HepG2 (cell line): ENCODE results near the gene SPP1. TPM values are rescaled to one million over a fixed set of nuclear protein-coding genes. Genes with fewer than 3 reads are reported as not detected.

Experiments used
- ATAC-seq: fragments of 200-7000 bp; cut with Tn5 transposase; 3 replicates; pipeline ENCODE4 v1.9.1; 2020; ENCODE audit warnings: mild to moderate bottlenecking, moderate library complexity
- BruUV-seq: library from RNA; stranded (reverse); fragments of 400-500 nt; replicated peaks from 2 replicates; lab custom pipeline; 2021; lab: Mats Ljungman, UMichigan
- CTCF ChIA-PET: fragments of 300-600 bp; formaldehyde crosslinking; extraction: SDS; loops from one replicate; lab custom pipeline; 2021; ENCODE audit warnings: low total read pairs, inconsistent platforms, low intra/inter-chr PET ratio; lab: Yijun Ruan, JAX
- POLR2A ChIA-PET: fragments of 350-600 bp; sonication (Branson Sonifier 250); formaldehyde crosslinking; loops from one replicate; lab custom pipeline; 2020; ENCODE audit warnings: antibody characterized with exemption, inconsistent platforms; lab: Yijun Ruan, JAX
- DNase-seq: peaks from one replicate; pipeline ENCODE4 v3.0.0-alpha.2; 2015; ENCODE audit warnings: low spot score
- FAIRE-seq: peaks from 3 replicates; lab custom pipeline; 2011; peaks lifted over from hg19 to GRCh38; lab: Jason Lieb, UNC
- H2AFZ ChIP-seq: one replicate; pipeline ENCODE4 v1.6.1; 2011; ENCODE audit warnings: low read length, inconsistent platforms
- H3K27ac ChIP-seq: fragments of 300-600 bp; 3 replicates; pipeline ENCODE4 v1.8.0; 2011; ENCODE audit warnings: mixed run types, mild to moderate bottlenecking, mixed read lengths, low read length, inconsistent platforms; ENCODE audit not compliant: insufficient read depth; ENCODE audit errors: extremely low read length
- H3K27me3 ChIP-seq, 2 experiments: fragments of 200-600 bp in 1 of 2; 2 replicates in 1 of 2; 3 replicates in 1 of 2; pipeline versions ENCODE4 v1.6.0 to v1.8.0; 2011; ENCODE audit warnings: low read length in 2 of 2, mild to moderate bottlenecking in 2 of 2, moderate library complexity in 2 of 2, inconsistent platforms in 1 of 2; ENCODE audit not compliant: insufficient read depth in 2 of 2, control insufficient read depth in 1 of 2
- H3K36me3 ChIP-seq, 2 experiments: fragments of 200-600 bp in 1 of 2; replicated peaks in 1 of 2; 2 replicates in 1 of 2; 3 replicates in 1 of 2; pipeline versions ENCODE4 v1.5.1 to v1.8.0; 2011; ENCODE audit warnings: low read length in 2 of 2, inconsistent platforms in 1 of 2; ENCODE audit not compliant: insufficient read depth in 2 of 2, control insufficient read depth in 1 of 2
- H3K4me1 ChIP-seq: 2 replicates; pipeline ENCODE4 v1.5.1; 2012; ENCODE audit warnings: low read length, inconsistent platforms; ENCODE audit not compliant: insufficient read depth
- H3K4me2 ChIP-seq: 2 replicates; pipeline ENCODE4 v1.6.0; 2011; ENCODE audit warnings: low read depth, low read length, inconsistent platforms
- H3K4me3 ChIP-seq, 3 experiments: fragments of 200-600 bp in 1 of 3; sonication (generic), shearing (Covaris generic) in 1 of 3; replicated peaks in 1 of 3; 2 replicates each; pipeline ENCODE4 v1.5.1; 2011 to 2016; ENCODE audit warnings: low read length in 3 of 3, inconsistent platforms in 2 of 3, low read depth in 2 of 3, mild to moderate bottlenecking in 2 of 3, control low read depth in 1 of 3, mixed read lengths in 1 of 3; ENCODE audit not compliant: insufficient read depth in 1 of 3
- H3K79me2 ChIP-seq: one replicate; pipeline ENCODE4 v1.6.1; 2011; ENCODE audit warnings: low read length, inconsistent platforms; ENCODE audit not compliant: insufficient read depth
- H3K9ac ChIP-seq: 2 replicates; pipeline ENCODE4 v1.6.0; 2011; ENCODE audit warnings: mild to moderate bottlenecking, low read depth, low read length, inconsistent platforms; ENCODE audit not compliant: insufficient read depth
- H3K9me3 ChIP-seq: 2 replicates; pipeline ENCODE4 v1.5.1; 2012; ENCODE audit warnings: mild to moderate bottlenecking, low read length
- H4K20me1 ChIP-seq: 2 replicates; pipeline ENCODE4 v1.6.0; 2011; ENCODE audit warnings: inconsistent platforms, mild to moderate bottlenecking, low read length, moderate library complexity; ENCODE audit not compliant: insufficient read depth
- HMG20B ChIP-seq: conservative IDR thresholded peaks from 2 replicates; pipeline ENCODE4 v1.6.1; 2016; ENCODE audit warnings: missing genetic modification reagents, missing compliant biosample characterization
- NAIF1 ChIP-seq: sonication (generic); formaldehyde crosslinking; IDR thresholded peaks from 2 replicates; pipeline ENCODE4 v1.5.0; 2020; ENCODE audit warnings: mild to moderate bottlenecking, missing genetic modification reagents, borderline replicate concordance
- PTBP1 ChIP-seq: fragments of 200-400 bp; formaldehyde crosslinking; IDR thresholded peaks from 2 replicates; pipeline ENCODE4 v1.6.1; 2018; ENCODE audit warnings: low read length, low read depth; ENCODE audit not compliant: poor library complexity, severe bottlenecking
- SIX4 ChIP-seq: sonication (generic); formaldehyde crosslinking; IDR thresholded peaks from 2 replicates; pipeline ENCODE4 v1.4.0; 2020; ENCODE audit warnings: missing genetic modification reagents
- SRSF1 ChIP-seq: fragments of 200-400 bp; formaldehyde crosslinking; optimal IDR thresholded peaks from 2 replicates; pipeline ENCODE3; 2017; ENCODE audit warnings: mild to moderate bottlenecking, low read depth, low read length, moderate library complexity
- YEATS2 ChIP-seq: sonication (generic); formaldehyde crosslinking; IDR thresholded peaks from 2 replicates; pipeline ENCODE4 v1.4.0; 2020; ENCODE audit warnings: missing genetic modification reagents, borderline replicate concordance
- ZBTB3 ChIP-seq: sonication (generic); formaldehyde crosslinking; IDR thresholded peaks from 2 replicates; pipeline ENCODE4 v1.4.0; 2020; ENCODE audit warnings: low read depth, mild to moderate bottlenecking, moderate library complexity, missing genetic modification reagents, borderline replicate concordance
- ZBTB43 ChIP-seq: sonication (generic); formaldehyde crosslinking; conservative IDR thresholded peaks from 2 replicates; pipeline ENCODE4 v1.4.0; 2020; ENCODE audit warnings: missing genetic modification reagents
- ZNF101 ChIP-seq: sonication (generic); formaldehyde crosslinking; IDR thresholded peaks from 2 replicates; pipeline ENCODE4 v1.4.0; 2020; ENCODE audit warnings: mild to moderate bottlenecking, low read depth, missing genetic modification reagents, borderline replicate concordance
- ZNF280D ChIP-seq: sonication (generic); formaldehyde crosslinking; IDR thresholded peaks from 2 replicates; pipeline ENCODE4 v1.5.1; 2020; ENCODE audit warnings: mild to moderate bottlenecking, missing genetic modification reagents
- ZNF33A ChIP-seq: sonication (generic); formaldehyde crosslinking; IDR thresholded peaks from 2 replicates; pipeline ENCODE4 v1.5.1; 2020; ENCODE audit warnings: missing genetic modification reagents, mild to moderate bottlenecking, moderate library complexity, borderline replicate concordance
- ZNF704 ChIP-seq: sonication (generic); formaldehyde crosslinking; IDR thresholded peaks from 2 replicates; pipeline ENCODE4 v1.8.1; 2023; ENCODE audit warnings: mild to moderate bottlenecking, inconsistent platforms, moderate library complexity, missing genetic modification reagents, borderline replicate concordance
- whole genome bisulfite sequencing: methylation state at CpG from one replicate; pipeline ENCODE4 v1.1.6; 2017; ENCODE audit warnings: low lambda C conversion rate; 5-methylcytosine and 5-hydroxymethylcytosine counted together
- in situ Hi-C: cut with HindIII; loops from 2 replicates; pipeline ENCODE4 v1.10.0; 2017; ENCODE audit warnings: low pct_unique_long_range_greater_than_20kb; ENCODE audit not compliant: extremely low pct_ligation_motif_present
- intact Hi-C: fragments of 100-400 bp; cut with micrococcal nuclease; formaldehyde crosslinking; loops from one replicate; pipeline ENCODE4 v1.10.0; 2022; ENCODE audit not compliant: unreplicated experiment
- polyA plus RNA-seq, 8 experiments: library from polyadenylated mRNA; depleted of rRNA in 3 of 8; stranded (reverse) in 7 of 8; unstranded in 1 of 8; fragments of >200 nt; fragmentation: Illumina TruSeq in 4 of 8; extraction: Trizol in 4 of 8; gene quantifications; 2 replicates each; pipeline versions ENCODE4 v1.2.1 to v1.2.3, GENCODE V29; 2011 to 2016; ENCODE audit warnings: low read depth in 4 of 8, missing spikeins in 1 of 8, mixed read lengths in 1 of 8; ENCODE audit not compliant: insufficient read depth in 1 of 8
- total RNA-seq, 5 experiments: library from RNA; depleted of rRNA; stranded (reverse); fragments of >200 nt; fragmentation: Illumina TruSeq; extraction: Trizol; gene quantifications; 2 replicates each; pipeline ENCODE4 v1.2.3, GENCODE V29; 2016; ENCODE audit warnings: low read depth in 1 of 5

Gene SPP1
- total and polyA plus RNA-seq, 2 of the 13 experiments (the other 11 are each of a cell fraction or from before 2014, with no cell fraction given) = 682 to 788 TPM

GRCh38 chr4:88009871-88010270 lies 34.4 kb downstream of the SPP1 start:
- ATAC-seq (no peak), DNase-seq (no peak), FAIRE-seq (no peak)
- TF ChIP-seq HMG20B (no peak), SIX4 (CRISPR knock-in tag) (no peak), NAIF1 (no peak), ZBTB3 (CRISPR knock-in tag) (no peak), SRSF1 (no peak), ZNF704 (CRISPR knock-in tag) (no peak), ZNF280D (CRISPR knock-in tag) (no peak), ZNF33A (no peak), ZBTB43 (CRISPR knock-in tag) (no peak), ZNF101 (no peak), PTBP1 (no peak), YEATS2 (no peak)
- CTCF ChIA-PET = no interaction called here
- no peaks in the 10 kb centered on the region for H3K36me3 ChIP-seq
- H3K27ac ChIP-seq = no peak overlapping the region
- H4K20me1 ChIP-seq = no peaks in the 10 kb centered on the region
- no peaks in the 10 kb centered on the region for H3K9me3 ChIP-seq
- peak overlapping the region; percentile 82; the same call in 1 of the 2 replicates for H3K4me2 ChIP-seq
- POLR2A ChIA-PET = no interaction called here
- peaks cover 55% of the 10 kb centered on the region for H3K4me1 ChIP-seq
- no TSS peak for BruUV-seq
- intact Hi-C loops (no loop called here), in situ Hi-C loops (no loop called here)
- no peak overlapping the region for H3K4me3 ChIP-seq
- H3K9ac ChIP-seq = no peak overlapping the region
- 92% methylated on average over 5 of the region's 5 CpGs for WGBS
- H2AFZ ChIP-seq = no peak overlapping the region
- H3K79me2 ChIP-seq = peaks cover 16% of the 10 kb centered on the region
- H3K27me3 ChIP-seq = peaks cover 4 to 23% of the 10 kb centered on the region in 2 experiments; a peak in 4 of 5 replicates
